HG02885 (cell line): ENCODE data around the gene OR51A2.
"Not testable (repeated sequence)": the region's sequence is repeated elsewhere in the genome, so short reads cannot be mapped to it uniquely, and the experiment has no call there.

Experiments
- ATAC-seq: cut with Tn5 transposase; IDR thresholded peaks from one replicate; pipeline ENCODE4 v1.9.1; 2021; ENCODE audit warnings: mild to moderate bottlenecking; ENCODE audit not compliant: unreplicated experiment, poor library complexity

OR51A2 gene

GRCh38 chr11:4955613-4956012, at the start of gene OR51A2:
TSS of gene OR51A2 (minus strand) at chr11:4955713. CDS start at chr11:4955713, 0 bp downstream.
- not testable (repeated sequence) for ATAC-seq

- ATAC-seq, result no peak
Observed at GRCh38 chr11:5004424-5005274, 49.1 kb upstream of the OR51A2 start.

GRCh38 chr11:4994551-4994950, 39.0 kb upstream of the OR51A2 start, which contains the start of gene OR51L1:
TSS of gene OR51L1 (plus strand) at chr11:4994851. CDS start at chr11:4998983, 4,132 bp downstream.
- no peak for ATAC-seq

- ATAC-seq, result no peak
Observed at GRCh38 chr11:4991060-4991459, 35.5 kb upstream of the OR51A2 start.

GRCh38 chr11:4983841-4984240, 28.3 kb upstream of the OR51A2 start:
- ATAC-seq, result no peak

GRCh38 chr11:4982678-4983077, 27.2 kb upstream of the OR51A2 start:
- ATAC-seq, result no peak

GRCh38 chr11:4979036-4979435, 23.5 kb upstream of the OR51A2 start:
- ATAC-seq, result no peak

GRCh38 chr11:4975436-4975835, 19.9 kb upstream of the OR51A2 start:
- no peak for ATAC-seq

- no peak for ATAC-seq
Observed at GRCh38 chr11:4962816-4963215, 7.3 kb upstream of the OR51A2 start.

GRCh38 chr11:4960877-4961276, 5.4 kb upstream of the OR51A2 start:
- ATAC-seq, result no peak

GRCh38 chr11:4957396-4957795, 1.9 kb upstream of the OR51A2 start:
- ATAC-seq, result no peak

GRCh38 chr11:4947505-4947904, 8.0 kb downstream of the OR51A2 start, which contains the start of gene OR51A4:
TSS of gene OR51A4 (minus strand) at chr11:4947605. CDS start at chr11:4947100, 505 bp downstream.
- no peak for ATAC-seq

GRCh38 chr11:4936745-4937144, 18.8 kb downstream of the OR51A2 start:
- no peak for ATAC-seq

- no peak for ATAC-seq
Observed at GRCh38 chr11:4932751-4933150, 22.8 kb downstream of the OR51A2 start.

- ATAC-seq, result no peak
Observed at GRCh38 chr11:4926608-4927007, 28.9 kb downstream of the OR51A2 start.

- no peak for ATAC-seq
Observed at GRCh38 chr11:4924239-4924638, 31.3 kb downstream of the OR51A2 start, which contains the start of gene OR51G1. TSS of gene OR51G1 (minus strand) at chr11:4924339. CDS start at chr11:4924339, 0 bp downstream.

GRCh38 chr11:4922304-4922703, 33.2 kb downstream of the OR51A2 start:
- no peak for ATAC-seq

- no peak for ATAC-seq
Observed at GRCh38 chr11:4921796-4922195, 33.7 kb downstream of the OR51A2 start.

GRCh38 chr11:4919250-4919649, 36.3 kb downstream of the OR51A2 start, which contains the start of gene OR51G2:
TSS of gene OR51G2 (minus strand) at chr11:4919350. CDS start at chr11:4915663, 3,687 bp downstream.
- ATAC-seq, result no peak

- no peak for ATAC-seq
Observed at GRCh38 chr11:4916581-4916980, 38.9 kb downstream of the OR51A2 start.
